Activated CD4-positive, CD25-positive, alpha-beta regulatory T cell treated with anti-CD3 and anti-CD28 coated beads, Interleukin-2, amount 50 U/mL, for 16 hours (primary cell): ENCODE measurements around the gene CPED1.
"Not testable (repeated sequence)": the region's sequence is repeated elsewhere in the genome, so short reads cannot be mapped to it uniquely, and the experiment has no call there.

ENCODE experiments used
- DNase-seq: peaks from one replicate; pipeline ENCODE4 v3.0.0-alpha.2; 2020; ENCODE audit warnings: low read depth, low spot score

CPED1 gene

DNA sequence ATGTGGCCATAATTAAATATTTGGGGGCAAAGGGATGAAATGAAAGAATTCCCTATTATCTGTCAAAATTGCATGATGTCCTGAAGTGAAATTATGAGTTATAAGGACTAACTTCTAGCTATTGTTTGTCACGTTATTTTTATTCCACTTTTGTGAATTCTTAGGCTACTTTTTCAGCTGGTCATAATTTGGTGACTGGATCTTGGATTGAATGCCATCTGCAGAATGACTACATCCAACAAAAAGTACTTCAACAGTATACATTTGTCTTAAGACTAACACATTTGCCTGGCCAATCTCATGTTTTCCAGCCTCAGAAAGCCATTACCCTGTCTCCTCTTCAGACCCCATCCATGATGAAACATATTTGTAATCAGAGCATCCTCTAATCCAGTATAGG, 292.1 kb downstream of the CPED1 start:
- no peak for DNase-seq

DNA sequence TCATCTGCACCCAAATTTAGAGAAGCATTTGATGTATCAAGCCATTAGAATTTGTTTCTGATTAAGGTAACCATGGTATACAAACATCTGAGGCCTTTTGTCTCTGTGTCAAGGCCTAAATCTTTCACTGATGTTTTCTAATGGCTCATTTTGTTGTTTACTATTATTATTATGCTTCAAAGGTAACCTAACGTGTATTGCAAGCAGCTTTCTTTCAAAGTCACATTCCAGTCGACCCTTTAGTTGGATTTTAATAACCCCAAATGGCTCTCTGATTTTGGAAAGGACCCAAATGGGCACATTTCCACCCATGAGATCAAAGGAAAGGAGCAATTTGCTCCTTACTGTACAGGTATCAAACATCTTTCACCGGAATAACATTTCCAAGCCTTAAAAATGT, 293.6 kb downstream of the CPED1 start:
- no peak for DNase-seq

DNA sequence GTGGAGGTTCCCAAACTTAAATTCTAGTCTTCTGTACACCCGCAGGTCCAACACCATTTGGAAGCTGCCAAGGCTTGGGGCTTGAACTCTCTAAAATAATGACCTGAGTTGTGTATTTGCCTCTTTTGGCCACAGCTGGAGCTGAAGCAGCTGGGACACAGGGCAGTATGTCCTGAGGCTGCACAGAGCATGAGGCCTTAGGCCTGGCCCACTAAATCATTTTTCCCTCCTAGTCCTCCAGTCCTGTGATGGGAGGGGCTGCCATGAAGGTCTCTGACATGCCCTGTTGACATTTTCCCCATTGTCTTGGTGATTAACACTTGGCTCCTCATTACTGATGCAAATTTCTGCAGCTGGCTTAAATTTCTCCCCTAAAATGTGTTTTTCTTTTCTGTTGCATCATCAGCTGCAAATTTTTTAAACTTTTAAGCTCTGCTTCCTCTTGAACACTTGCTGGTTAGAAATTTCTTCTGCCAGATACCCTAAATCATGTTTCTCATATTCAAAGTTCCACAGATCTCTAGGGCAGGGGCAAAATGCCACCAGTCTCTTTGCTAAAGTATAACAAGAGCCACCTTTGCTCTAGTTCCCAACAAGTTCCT, 296.7 kb downstream of the CPED1 start:
- no peak for DNase-seq

DNA sequence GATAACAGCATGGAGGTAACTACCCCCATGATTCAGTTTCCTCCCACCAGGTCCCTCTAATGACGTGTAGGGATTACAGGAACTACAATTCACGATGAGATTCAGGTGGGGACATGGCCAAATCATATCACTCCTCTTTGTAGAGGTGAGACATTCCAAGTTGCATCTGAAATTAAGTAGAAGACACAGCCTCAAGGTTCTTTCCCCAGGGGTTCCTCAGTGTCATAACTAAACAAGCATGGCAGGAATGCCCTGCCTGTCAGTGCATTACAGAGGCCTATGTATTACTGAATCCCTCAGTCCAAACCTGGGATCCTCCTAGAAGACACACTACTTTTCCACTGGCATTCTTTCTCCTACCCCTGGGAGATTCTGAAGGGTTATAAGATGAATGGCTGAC, 297.7 kb downstream of the CPED1 start:
- no peak for DNase-seq

DNA sequence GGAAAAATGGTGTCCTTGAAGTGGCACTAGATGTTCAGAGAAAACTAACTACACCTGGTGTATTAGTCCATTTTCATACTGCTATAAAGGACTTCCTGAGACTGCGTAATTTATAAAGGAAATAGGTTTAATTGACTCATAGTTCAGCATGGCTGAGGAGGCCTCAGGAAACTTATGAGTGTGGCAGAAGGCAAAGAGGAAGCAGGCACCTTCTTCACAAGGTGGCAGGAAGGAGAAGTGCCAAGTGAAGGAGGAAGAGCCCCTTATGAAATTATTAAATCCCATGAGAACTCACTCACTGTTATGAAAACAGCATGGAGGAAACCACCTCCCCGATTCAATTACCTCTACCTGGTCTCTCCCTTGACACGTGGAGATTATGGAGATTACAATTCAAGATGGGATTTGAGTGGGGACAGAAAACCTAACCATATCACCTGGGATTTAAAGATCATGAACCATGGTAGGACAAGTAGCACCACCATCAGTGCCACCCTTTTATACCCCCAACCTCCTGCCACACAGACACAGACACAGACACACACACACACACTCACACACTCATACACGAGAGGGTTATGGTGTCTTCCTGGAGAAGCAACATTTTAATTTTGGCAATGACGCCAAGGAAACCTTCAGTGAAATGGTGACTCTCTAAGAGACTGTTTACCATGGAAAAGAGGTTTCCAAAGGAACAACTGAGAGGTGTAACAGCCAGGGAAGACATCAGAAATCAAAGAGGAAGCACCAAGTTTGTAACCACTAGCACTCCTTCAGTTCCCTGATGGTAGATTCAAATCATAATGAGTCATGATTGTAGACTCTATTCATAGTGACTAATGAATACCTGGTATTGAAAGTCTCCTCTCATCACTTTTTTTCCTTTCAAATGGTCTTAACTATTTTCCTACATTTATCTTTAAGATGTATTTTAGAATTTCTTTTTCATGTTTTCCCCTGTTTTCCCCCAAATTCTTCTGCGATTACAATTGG, 298.5 kb downstream of the CPED1 start:
- no peak for DNase-seq

DNA sequence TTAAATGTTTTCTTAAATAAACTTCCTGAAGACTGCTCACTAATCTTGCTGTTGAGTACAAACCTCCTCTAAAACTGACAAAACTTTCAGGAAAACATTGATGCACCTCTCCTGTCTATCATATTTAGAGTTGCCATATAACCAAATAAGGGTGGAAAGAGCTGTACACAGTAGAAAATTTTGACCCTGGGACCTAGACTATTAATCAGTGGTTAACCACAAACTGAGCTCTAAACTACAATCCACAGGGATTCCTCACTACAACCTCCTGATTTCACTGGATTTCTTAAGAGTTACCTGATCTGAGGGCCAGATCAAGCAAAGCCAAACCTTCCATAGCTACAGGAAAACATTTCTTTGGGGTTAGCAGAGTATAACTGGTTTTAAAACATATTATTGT, 300.4 kb downstream of the CPED1 start:
- DNase-seq: no peak

DNA sequence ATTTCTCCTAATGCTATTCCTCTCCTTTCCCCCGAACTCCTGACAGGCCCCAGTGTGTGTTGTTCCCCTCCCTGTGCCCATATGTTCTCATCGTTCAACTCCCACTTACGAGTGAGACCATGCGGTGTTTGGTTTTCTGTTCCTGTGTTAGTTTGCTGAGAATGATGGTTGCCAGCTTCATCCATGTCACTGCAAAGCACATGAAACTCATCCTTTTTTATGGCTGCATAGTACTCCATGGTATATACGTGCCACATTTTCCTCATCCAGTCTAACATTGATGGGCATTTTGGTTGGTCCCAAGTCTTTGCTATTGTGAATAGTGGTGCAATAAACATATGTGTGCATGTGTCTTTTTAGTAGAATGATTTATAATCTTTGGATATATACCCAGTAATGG, 301.4 kb downstream of the CPED1 start:
- not testable (repeated sequence) for DNase-seq

DNA sequence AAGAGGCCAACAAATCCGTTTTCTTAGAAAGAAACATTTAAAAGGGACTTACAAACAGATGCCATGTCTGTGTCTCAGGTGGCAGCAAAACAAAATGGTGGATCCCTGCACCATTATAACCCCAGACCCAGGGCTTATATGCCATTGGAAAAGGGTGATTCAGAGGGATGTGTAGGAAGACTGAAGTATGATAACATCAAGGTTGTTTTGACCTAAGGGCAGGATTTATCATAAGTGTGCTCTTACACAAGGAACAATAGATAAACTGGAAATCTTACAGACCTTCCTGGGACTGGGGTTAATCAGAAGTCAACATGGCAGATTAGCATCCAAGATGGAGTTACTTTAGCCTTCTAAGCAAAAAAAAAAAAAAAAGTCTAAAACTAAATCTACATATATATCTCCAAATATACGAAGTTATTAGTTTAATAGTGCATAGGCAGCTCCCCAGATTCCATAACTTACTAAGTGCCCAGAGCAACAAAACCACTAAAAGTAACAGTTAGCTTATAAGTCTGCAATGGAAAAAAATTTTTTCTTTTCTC, 306.0 kb downstream of the CPED1 start:
- no peak for DNase-seq

DNA sequence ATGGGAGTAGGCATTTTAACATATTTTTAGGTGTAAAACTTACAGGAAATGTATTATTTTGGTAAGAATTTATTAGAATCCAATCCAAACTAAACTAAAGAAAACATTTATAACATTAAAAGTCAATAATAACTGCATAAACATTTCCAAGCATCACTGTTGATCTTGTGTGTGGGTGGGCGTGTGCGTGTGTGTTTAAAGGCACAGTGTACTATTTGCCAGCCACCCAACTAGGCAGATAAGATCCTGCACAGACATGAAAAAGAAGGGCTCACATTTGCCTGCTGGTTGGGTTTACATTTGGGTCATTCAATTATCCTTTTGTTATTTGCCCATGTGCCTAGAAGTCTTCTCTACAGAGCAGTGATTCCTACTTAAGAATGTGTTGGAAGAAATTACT, 309.3 kb downstream of the CPED1 start:
- no peak for DNase-seq

DNA sequence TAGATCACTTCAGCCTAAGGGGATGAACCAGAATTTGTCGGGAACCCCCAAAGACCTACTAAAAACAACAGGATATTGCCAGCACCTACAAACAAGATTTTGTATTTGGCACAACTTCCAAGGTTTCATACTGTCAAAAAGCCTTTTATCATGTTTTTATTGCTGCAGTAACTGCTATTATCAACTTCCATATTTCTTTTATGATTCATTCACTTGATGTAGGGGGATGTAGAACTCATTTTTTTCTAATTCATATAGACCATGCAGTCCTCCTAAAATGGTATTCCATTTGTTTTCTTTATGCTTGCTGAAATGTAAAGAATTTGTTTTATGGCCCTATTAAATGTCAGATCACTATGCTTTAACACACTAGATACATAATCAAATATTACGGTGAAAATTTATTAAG, 310.3 kb downstream of the CPED1 start:
- no peak for DNase-seq

DNA sequence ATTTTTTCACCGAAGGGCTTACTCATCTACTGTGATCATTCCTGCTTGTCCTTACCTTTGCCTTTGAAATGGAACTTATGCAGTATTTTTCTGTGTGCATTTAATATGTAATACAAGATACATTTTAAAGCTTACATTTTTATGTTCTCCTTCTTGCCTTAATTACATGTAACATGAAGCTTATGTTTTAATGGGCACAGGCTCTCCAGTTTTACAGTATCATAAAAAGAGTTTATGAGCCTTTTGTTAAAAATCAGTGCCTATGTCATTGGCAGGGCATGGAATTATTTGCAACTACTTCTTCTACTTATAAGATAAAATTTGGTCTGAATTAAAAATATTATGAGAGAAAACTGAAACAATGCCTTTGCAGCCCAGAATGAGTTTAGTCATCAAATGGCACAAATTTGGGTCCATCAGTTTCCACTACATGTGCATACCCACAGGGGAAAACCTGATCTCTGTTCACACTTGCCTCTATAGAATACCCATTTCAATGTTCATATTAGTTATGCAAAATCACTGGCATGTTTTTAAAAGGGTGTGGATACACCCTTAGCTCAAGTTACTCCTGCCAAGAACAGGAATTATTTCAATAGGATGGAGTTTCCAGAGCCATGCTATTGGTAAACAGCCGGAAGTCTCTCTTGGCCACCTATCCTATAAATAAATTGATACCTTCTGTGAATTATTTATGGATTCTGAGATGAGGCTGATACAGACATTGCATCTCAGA, 312.3 kb downstream of the CPED1 start:
- DNase-seq: no peak

DNA sequence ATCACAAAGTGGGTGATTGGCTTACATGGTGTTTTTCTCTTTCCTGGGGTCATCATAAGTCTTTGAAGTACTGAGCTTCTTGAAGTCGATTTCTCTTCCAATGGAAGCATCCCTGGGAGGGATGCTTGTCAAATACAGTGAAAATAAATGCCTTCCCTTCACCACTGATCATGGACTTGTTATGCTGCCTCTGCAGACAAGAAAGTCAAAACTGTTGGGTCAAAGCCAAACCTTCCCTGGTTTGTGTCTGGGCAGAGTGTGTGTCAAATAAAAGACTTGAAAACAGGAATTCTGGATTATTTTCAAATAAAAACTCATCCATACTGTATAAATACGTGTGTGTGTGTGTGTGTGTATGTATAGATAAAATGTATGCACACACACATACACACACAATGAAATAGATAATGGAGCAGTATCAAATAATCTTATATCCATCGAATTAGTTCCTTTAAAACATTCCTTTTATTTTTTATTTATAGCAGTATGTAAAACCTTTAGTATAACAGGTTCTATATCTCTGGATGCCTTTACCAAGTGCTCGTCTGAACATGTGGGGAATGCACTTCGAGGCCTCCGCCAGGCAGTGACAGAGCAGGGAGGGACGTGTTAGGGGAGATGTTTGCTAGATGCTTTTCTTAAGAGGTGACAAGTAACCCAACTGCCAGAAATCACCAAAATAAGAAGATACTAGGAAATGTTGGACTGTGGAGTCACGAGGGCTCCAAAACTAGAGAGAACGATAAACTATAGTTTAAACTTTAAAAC, 313.1 kb downstream of the CPED1 start:
- DNase-seq: no peak

DNA sequence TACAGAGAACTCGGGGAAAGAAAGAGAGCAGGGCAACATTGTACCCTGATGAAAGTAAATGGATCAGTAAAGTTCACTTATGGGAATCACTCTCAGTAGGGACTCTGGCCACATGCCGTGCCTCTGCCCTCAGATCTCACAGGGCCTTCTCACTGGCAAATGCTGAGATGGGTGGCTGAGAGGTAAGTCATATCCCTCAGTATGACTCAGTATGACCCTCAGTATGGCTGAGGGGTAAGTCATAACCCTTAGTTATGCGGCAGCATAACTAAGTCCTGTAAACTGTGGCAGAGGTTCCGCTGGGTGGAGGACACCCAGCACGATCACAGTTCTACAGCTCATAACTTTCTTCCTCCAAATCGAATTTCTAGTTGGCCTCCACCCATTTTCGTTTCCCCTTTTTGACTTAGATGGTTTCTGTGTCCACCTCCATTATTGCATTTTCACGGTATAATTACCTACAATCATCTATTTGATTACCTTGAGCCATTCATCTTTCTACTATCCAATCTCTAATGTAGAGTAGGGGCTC, 313.8 kb downstream of the CPED1 start:
- no peak for DNase-seq

DNA sequence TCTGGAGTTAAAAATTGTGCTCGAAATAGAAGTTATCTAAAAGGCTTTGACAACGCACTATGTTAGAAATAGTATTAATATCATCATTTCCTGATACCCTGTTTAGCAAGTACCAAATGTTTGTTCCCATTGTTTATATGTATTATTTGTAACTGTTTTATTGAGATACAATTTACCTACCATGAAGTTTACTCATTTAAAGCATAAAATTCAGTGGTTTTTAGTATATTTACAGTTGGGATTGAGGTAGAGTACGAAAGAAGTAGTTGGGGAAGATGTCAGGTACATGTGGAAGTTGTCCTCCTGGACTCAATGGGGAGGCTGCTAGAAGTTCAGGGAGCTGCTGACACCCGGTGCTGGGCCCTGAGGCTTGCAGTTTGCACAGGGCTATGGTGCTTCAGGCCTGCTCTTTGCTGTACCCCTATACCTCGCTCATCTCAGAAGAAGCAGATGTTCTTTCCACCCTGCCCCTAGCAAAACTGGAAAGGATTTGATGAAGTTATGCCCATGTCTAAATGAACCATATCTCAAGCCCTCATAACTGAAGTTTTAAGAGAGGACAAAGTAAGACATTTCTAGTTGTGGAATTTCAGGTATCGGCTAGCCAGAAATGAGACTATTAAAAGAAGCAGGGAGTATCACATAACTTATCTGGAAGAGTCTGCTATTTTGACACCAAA, 315.1 kb downstream of the CPED1 start:
- DNase-seq: no peak

DNA sequence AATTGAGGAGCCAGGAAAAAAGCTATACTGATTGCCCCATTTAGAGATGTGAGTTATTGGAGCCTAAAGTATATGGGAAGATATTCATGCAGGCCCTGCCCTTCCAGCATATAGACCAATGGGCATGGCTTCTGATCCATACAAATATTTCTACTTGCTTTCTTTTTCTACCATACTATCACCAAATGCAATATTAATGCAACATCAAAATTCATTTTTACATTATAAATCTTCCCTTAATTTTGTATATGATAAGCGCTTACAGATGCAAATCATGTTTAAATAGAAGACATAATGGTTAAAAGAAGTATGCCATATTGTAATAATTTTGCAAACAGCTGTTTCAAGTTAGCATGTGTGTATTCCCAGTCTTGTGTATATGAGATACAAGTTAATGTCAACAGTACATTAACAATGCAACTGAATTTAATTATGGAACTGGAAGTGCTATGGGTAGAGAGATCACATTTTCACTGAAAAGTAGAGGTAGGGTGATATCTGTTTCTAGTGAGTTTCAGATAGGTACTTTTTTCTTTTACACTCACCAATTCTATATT, 315.7 kb downstream of the CPED1 start:
- no peak for DNase-seq

DNA sequence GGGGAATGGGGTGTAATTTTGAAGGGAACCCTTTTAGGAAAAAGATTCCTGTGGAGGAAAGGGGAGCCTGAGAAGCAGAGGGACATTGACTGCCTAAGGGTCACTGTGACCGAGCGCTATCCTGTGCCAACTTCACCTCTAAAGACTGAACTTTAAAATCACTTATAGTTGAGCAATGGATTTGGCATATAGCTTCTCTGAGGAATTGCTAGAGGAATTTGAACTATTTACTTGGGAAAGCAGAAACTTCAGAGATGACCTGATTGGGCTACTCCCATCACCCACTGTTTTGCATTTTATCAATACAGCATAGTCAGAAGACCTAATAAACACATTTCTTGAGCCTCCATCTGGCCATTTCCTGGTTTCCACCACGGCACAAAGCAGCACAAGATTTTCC, 316.6 kb downstream of the CPED1 start:
- no peak for DNase-seq

DNA sequence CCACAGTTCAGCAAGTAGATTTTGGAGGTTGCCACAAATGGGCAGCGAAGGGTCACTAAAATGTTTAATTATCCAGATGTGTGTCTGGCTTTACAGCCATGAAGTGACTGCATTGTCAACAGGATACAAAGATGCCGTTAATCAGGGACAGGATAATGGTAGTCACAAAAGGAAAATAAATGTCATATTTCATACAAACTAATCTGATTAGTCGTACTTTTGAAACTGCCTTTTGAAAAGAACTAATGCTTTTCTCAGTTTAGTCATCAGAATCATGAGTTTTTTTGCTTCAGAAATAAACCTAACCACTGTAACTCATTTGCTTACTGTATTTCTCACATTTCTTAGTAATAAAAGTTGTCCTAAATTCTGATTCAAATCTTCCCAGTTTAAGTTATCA, 318.1 kb downstream of the CPED1 start:
- no peak for DNase-seq

DNA sequence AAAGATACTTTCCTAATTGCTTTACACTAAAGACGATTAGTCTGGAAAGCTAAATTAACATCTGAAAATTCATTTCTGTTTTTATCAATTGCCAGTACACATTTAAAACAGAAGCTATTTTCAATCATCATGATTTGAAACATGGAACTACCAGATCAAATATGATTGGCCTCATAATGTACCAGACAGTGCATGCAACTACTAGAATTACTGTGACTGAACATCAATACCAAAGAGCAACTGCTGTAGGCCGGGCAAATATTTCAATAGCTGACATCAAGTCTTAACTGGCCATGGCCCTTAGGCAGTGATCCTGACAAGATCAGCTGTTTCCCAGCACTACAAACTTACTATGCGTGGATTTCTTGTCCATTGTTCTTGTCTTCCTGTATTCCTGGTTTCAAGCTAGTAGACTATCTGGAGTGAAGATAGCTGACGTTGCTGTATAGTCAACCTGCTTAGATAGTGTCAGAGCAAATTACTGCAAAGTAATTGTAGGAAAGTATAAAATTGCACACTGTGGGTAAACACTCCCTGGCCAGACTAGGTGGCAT, 318.6 kb downstream of the CPED1 start:
- DNase-seq: no peak

DNA sequence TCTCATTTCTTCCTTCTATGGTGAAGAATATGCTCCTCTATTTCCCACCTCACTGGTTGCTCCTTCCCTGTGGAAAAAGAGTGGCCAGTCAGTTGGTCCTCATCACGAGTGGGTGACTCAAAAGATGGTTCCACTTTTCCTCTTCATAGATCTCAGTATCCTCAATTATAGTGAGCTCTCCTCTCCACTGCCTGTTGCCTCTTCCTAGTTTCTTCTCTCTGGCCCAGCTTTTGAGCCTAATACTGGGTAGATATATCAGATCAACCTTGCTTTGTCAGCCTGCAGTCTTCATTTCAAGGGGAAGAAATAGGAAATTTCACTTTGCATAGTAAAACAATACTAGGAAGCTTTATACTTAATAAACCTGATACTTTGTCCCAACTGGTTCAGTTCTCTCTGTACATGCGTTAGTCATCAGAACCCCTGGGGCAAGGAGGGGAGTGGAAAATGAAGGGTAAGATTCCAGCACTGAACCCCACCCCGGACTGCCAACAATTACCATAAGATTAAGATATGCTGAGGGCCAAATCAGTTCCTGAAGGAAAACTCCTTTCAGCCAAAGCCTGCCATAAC, 324.8 kb downstream of the CPED1 start:
- no peak for DNase-seq
